T-cell (primary cell): ENCODE measurements around the gene FHIP2A. TPM values are rescaled to one million over a fixed set of nuclear protein-coding genes. Genes with fewer than 3 reads are reported as not detected.

Experiments used
- ATAC-seq, 4 experiments: fragments of 200-7000 bp in 3 of 4; fragments of 150-1000 bp in 1 of 4; cut with Tn5 transposase; replicated peaks in 1 of 4; 1 replicate in 3 of 4; 2 replicates in 1 of 4; pipeline ENCODE4 v1.10.0; 2021; ENCODE audit warnings: moderate library complexity in 3 of 4, mild to moderate bottlenecking in 2 of 4, moderate number of reproducible peaks in 1 of 4
- CTCF ChIA-PET, 2 donors: fragments of 300-600 bp; sonication (Branson Sonifier 250); formaldehyde crosslinking; loops; one replicate each; lab custom pipeline; 2022; ENCODE audit warnings: antibody characterized with exemption in 2 of 2; lab: Charles Lee
- POLR2A ChIA-PET, 2 donors: fragments of 300-600 bp; sonication (Branson Sonifier 250); formaldehyde crosslinking; loops; one replicate each; lab custom pipeline; 2022; ENCODE audit warnings: antibody characterized with exemption in 2 of 2; lab: Charles Lee
- DNase-seq, 35 experiments: peaks; one replicate each; pipeline versions ENCODE4 v3.0.0 to v3.0.0-alpha.2; 2013 to 2023
- H3K27ac ChIP-seq: one replicate; pipeline ENCODE4 v1.5.1; 2013; ENCODE audit warnings: low read length
- H3K27me3 ChIP-seq, 2 experiments: replicated peaks in 1 of 2; 1 replicate in 1 of 2; 2 replicates in 1 of 2; pipeline versions ENCODE4 v1.6.1 to v1.7.0; 2013; ENCODE audit warnings: low read length in 1 of 2, mixed read lengths in 1 of 2; ENCODE audit not compliant: control insufficient read depth in 2 of 2, insufficient read depth in 2 of 2; ENCODE audit errors: extremely low read depth in 1 of 2
- H3K36me3 ChIP-seq, 2 donors: 1 replicate in 1 of 2; 2 replicates in 1 of 2; pipeline versions ENCODE4 v1.6.1 to v1.7.0; 2013; ENCODE audit warnings: low read length in 1 of 2; ENCODE audit not compliant: control insufficient read depth in 2 of 2, insufficient read depth in 1 of 2; ENCODE audit errors: extremely low read depth in 1 of 2
- H3K4me1 ChIP-seq, 2 experiments: 1 replicate in 1 of 2; 2 replicates in 1 of 2; pipeline versions ENCODE4 v1.6.1 to v1.7.0; 2013; ENCODE audit warnings: low read length in 2 of 2, mixed read lengths in 1 of 2; ENCODE audit not compliant: insufficient read depth in 2 of 2, control insufficient read depth in 1 of 2; ENCODE audit errors: extremely low read depth in 1 of 2
- H3K4me3 ChIP-seq, 2 donors: 1 replicate in 1 of 2; 2 replicates in 1 of 2; pipeline versions ENCODE4 v1.5.1 to v1.7.0; 2013; ENCODE audit warnings: mild to moderate bottlenecking in 2 of 2, low read length in 1 of 2, moderate library complexity in 1 of 2; ENCODE audit not compliant: control insufficient read depth in 1 of 2; ENCODE audit errors: extremely low read depth in 1 of 2
- H3K9me3 ChIP-seq: 2 replicates; pipeline ENCODE4 v1.7.0; 2013
- H3K27ac Mint-ChIP-seq, 2 donors: one replicate each; pipeline ENCODE4 v1.8.0; 2020 to 2021; ENCODE audit warnings: mild to moderate bottlenecking in 2 of 2, mixed read lengths in 2 of 2
- H3K27me3 Mint-ChIP-seq, 2 donors: one replicate each; pipeline ENCODE4 v1.8.0; 2021 to 2022; ENCODE audit warnings: mixed read lengths in 2 of 2
- H3K36me3 Mint-ChIP-seq: one replicate; pipeline ENCODE4 v1.8.0; 2021; ENCODE audit warnings: mixed read lengths
- H3K4me1 Mint-ChIP-seq, 3 donors: one replicate each; pipeline ENCODE4 v1.8.0; 2020 to 2022; ENCODE audit warnings: mixed read lengths in 3 of 3, mild to moderate bottlenecking in 1 of 3
- H3K4me3 Mint-ChIP-seq, 3 donors: one replicate each; pipeline ENCODE4 v1.8.0; 2020 to 2022; ENCODE audit warnings: mild to moderate bottlenecking in 3 of 3, mixed read lengths in 3 of 3, moderate library complexity in 3 of 3
- H3K9me3 Mint-ChIP-seq, 3 donors: one replicate each; pipeline ENCODE4 v1.8.0; 2020 to 2022; ENCODE audit warnings: mixed read lengths in 3 of 3
- WGBS: methylation state at CpG from one replicate; pipeline ENCODE4 v1.1.5; 2013; ENCODE audit warnings: missing lambda C conversion rate; ENCODE audit not compliant: insufficient coverage; 5-methylcytosine and 5-hydroxymethylcytosine counted together
- total RNA-seq, 35 experiments: library from RNA in 6 of 35; stranded (reverse) in 6 of 35; fragments of 120-200 nt in 1 of 35; gene quantifications; one replicate each; pipeline versions ENCODE4 v1.2.1 to v1.2.4 and lab custom pipeline; 2013 to 2026

FHIP2A gene
- total RNA-seq, 5 donors from 2014 or later (not counting 1 experiment from before 2014, with no cell fraction given), result 27.0 to 37.0 (median 31.9) TPM

GRCh38 chr10:114849674-114850073 lies 28.1 kb downstream of the FHIP2A start:
- Histone ChIP-seq H3K9me3 (no peaks in the 10 kb centered on the region), H3K4me3 (no peak overlapping the region), H3K36me3 (peaks cover 5 to 59% of the 10 kb centered on the region in 2 donors), H3K27ac (no peak overlapping the region), H3K4me1 (no peaks in the 10 kb centered on the region), H3K27me3 (no peaks in the 10 kb centered on the region)
- Mint-ChIP-seq H3K27ac (no peak overlapping the region), H3K27me3 (no peaks in the 10 kb centered on the region), H3K9me3 (no peaks in the 10 kb centered on the region), H3K4me1 (peaks cover 0 to 6% (median 0%) of the 10 kb centered on the region in 3 donors), H3K36me3 (peaks cover 66% of the 10 kb centered on the region), H3K4me3 (no peak overlapping the region)
- 94% methylated on average over 3 of the region's 4 CpGs for WGBS
- ChIA-PET CTCF (no interaction called here), POLR2A (interaction anchor here in 1 of 2 donors (1.0 kb wide), 1 partner anchor 14 kb away, joined by 3 read pairs; no protein-coding TSS in a partner anchor)
- DNase-seq (no peak), ATAC-seq (no peak)

GRCh38 chr10:114850126-114850525 lies 28.5 kb downstream of the FHIP2A start:
- Histone ChIP-seq H3K27ac (no peak overlapping the region), H3K4me1 (no peaks in the 10 kb centered on the region), H3K4me3 (no peak overlapping the region), H3K36me3 (peaks cover 5 to 58% of the 10 kb centered on the region in 2 donors), H3K27me3 (no peaks in the 10 kb centered on the region), H3K9me3 (no peaks in the 10 kb centered on the region)
- Mint-ChIP-seq H3K4me3 (no peak overlapping the region), H3K27ac (no peak overlapping the region), H3K27me3 (no peaks in the 10 kb centered on the region), H3K4me1 (peaks cover 0 to 6% (median 0%) of the 10 kb centered on the region in 3 donors), H3K9me3 (no peaks in the 10 kb centered on the region), H3K36me3 (peaks cover 65% of the 10 kb centered on the region)
- WGBS, result no CpG with 5 or more reads among the region's 2 CpGs
- CTCF ChIA-PET, result no interaction called here
- DNase-seq, result no peak
- no peak for ATAC-seq
- POLR2A ChIA-PET, result interaction anchor here in 1 of 2 donors (1.0 kb wide), 1 partner anchor 13 kb away, joined by 3 read pairs; no protein-coding TSS in a partner anchor

- H3K36me3 ChIP-seq, result peaks cover 5 to 61% of the 10 kb centered on the region in 2 donors
- CTCF ChIA-PET, result interaction anchor here in 1 of 2 donors (0.6 kb wide), 1 partner anchor 50 kb away, joined by 4 read pairs; no protein-coding TSS in a partner anchor
Measured at GRCh38 chr10:114851336-114851735, 29.8 kb downstream of the FHIP2A start.

GRCh38 chr10:114852197-114852596 lies 30.6 kb downstream of the FHIP2A start:
- CTCF ChIA-PET, result interaction anchor here in 1 of 2 donors (0.6 kb wide), 1 partner anchor 18 kb away, joined by 3 read pairs; no protein-coding TSS in a partner anchor
- POLR2A ChIA-PET, result no interaction called here
- no peaks in the 10 kb centered on the region for H3K27me3 Mint-ChIP-seq
- H3K36me3 Mint-ChIP-seq, result peaks cover 53% of the 10 kb centered on the region
- no peaks in the 10 kb centered on the region for H3K9me3 Mint-ChIP-seq
- peaks cover 5 to 55% of the 10 kb centered on the region in 2 donors for H3K36me3 ChIP-seq
- no peak overlapping the region for H3K4me3 Mint-ChIP-seq
- H3K4me3 ChIP-seq, result no peak overlapping the region
- H3K27ac Mint-ChIP-seq, result no peak overlapping the region
- peaks cover 12 to 14% (median 13%) of the 10 kb centered on the region in 3 donors for H3K4me1 Mint-ChIP-seq
- H3K4me1 ChIP-seq, result no peaks in the 10 kb centered on the region
- ATAC-seq (no peak), DNase-seq (no peak)
- no peak overlapping the region for H3K27ac ChIP-seq
- no peaks in the 10 kb centered on the region for H3K27me3 ChIP-seq
- no peaks in the 10 kb centered on the region for H3K9me3 ChIP-seq

More at GRCh38 chr10:114851336-114851735, 29.8 kb downstream of the FHIP2A start:
- Mint-ChIP-seq H3K4me1 (peaks cover 7 to 9% (median 8%) of the 10 kb centered on the region in 3 donors), H3K4me3 (no peak overlapping the region), H3K27ac (peak overlapping the region in 1 of 2 donors; percentile 25), H3K9me3 (no peaks in the 10 kb centered on the region), H3K36me3 (peaks cover 61% of the 10 kb centered on the region), H3K27me3 (no peaks in the 10 kb centered on the region)
- POLR2A ChIA-PET, result no interaction called here
- DNase-seq (no peak), ATAC-seq (no peak)
- WGBS, result no CpG with 5 or more reads among the region's 2 CpGs
- Histone ChIP-seq H3K9me3 (no peaks in the 10 kb centered on the region), H3K27me3 (no peaks in the 10 kb centered on the region), H3K4me1 (no peaks in the 10 kb centered on the region), H3K4me3 (no peak overlapping the region), H3K27ac (no peak overlapping the region)

- H3K27ac Mint-ChIP-seq, result peak overlapping the region; percentile 14 to 21
- H3K36me3 Mint-ChIP-seq, result peaks cover 46% of the 10 kb centered on the region
- CTCF ChIA-PET, result interaction anchor here in 1 of 2 donors (1.3 kb wide), 1 partner anchor 14 kb away, joined by 4 read pairs; no protein-coding TSS in a partner anchor
- Histone ChIP-seq H3K27me3 (no peaks in the 10 kb centered on the region), H3K4me1 (no peaks in the 10 kb centered on the region), H3K4me3 (no peak overlapping the region), H3K27ac (no peak overlapping the region), H3K9me3 (no peaks in the 10 kb centered on the region), H3K36me3 (peaks cover 6 to 42% of the 10 kb centered on the region in 2 donors)
- H3K4me3 Mint-ChIP-seq, result no peak overlapping the region
- H3K4me1 Mint-ChIP-seq, result peaks cover 14 to 19% (median 17%) of the 10 kb centered on the region in 3 donors
- no CpG with 5 or more reads among the region's 1 CpG for WGBS
- H3K27me3 Mint-ChIP-seq, result no peaks in the 10 kb centered on the region
- DNase-seq (no peak), ATAC-seq (no peak)
- POLR2A ChIA-PET, result no interaction called here
- no peaks in the 10 kb centered on the region for H3K9me3 Mint-ChIP-seq
Measured at GRCh38 chr10:114854906-114855305, 33.3 kb downstream of the FHIP2A start.

GRCh38 chr10:114855776-114856543 lies 34.4 kb downstream of the FHIP2A start:
- no peak overlapping the region for H3K4me3 ChIP-seq
- Mint-ChIP-seq H3K4me3 (no peak overlapping the region), H3K9me3 (no peaks in the 10 kb centered on the region), H3K27ac (peak overlapping the region; percentile 45 to 81), H3K27me3 (no peaks in the 10 kb centered on the region), H3K36me3 (peaks cover 46% of the 10 kb centered on the region), H3K4me1 (peaks cover 14 to 19% (median 17%) of the 10 kb centered on the region in 3 donors)
- ChIA-PET POLR2A (interaction anchor here in 1 of 2 donors (0.6 kb wide), 1 partner anchor 23 kb away, joined by 3 read pairs; no protein-coding TSS in a partner anchor), CTCF (interaction anchor here in 1 of 2 donors (0.7 to 1.3 kb wide), 2 partner anchors 13 to 80 kb away, joined by 4 read pairs; no protein-coding TSS in a partner anchor)
- H3K27me3 ChIP-seq, result no peaks in the 10 kb centered on the region
- peaks cover 6 to 33% of the 10 kb centered on the region in 2 donors for H3K36me3 ChIP-seq
- no peak for ATAC-seq
- H3K9me3 ChIP-seq, result no peaks in the 10 kb centered on the region
- peak overlapping the region; percentile 37 for H3K27ac ChIP-seq
- DNase-seq, result no peak
- 63% methylated on average over 1 of the region's 7 CpGs for WGBS
- H3K4me1 ChIP-seq, result no peaks in the 10 kb centered on the region
